ENCODE measurements around the gene GNPDA1.

The GNPDA1 gene

GRCh38 chr5:142023836-142024235, 11.0 kb upstream of the GNPDA1 start:
- DNase-seq (ENCODE audit: low read depth in 3 of 3) = no peak

GRCh38 chr5:142020122-142020659, 7.4 kb upstream of the GNPDA1 start:
- DNase-seq (ENCODE audit: low read depth in 3 of 3) = no peak

- DNase-seq (ENCODE audit: low read depth in 3 of 3) = no peak
These were observed 5.1 kb upstream of the GNPDA1 start for GRCh38 chr5:142017832-142018427.

- DNase-seq (ENCODE audit: low read depth in 3 of 3) = peak in 2 of 3 experiments; percentile 46 to 51
These were observed 3.7 kb upstream of the GNPDA1 start for GRCh38 chr5:142016556-142016955.

GRCh38 chr5:142015781-142016533, 3.1 kb upstream of the GNPDA1 start:
- peak in 1 of 3 experiments; percentile 33 for DNase-seq (ENCODE audit: low read depth in 3 of 3)

- DNase-seq (ENCODE audit: low read depth in 3 of 3) = peak in 2 of 3 experiments; percentile 52 to 62
These were observed 2.2 kb upstream of the GNPDA1 start for GRCh38 chr5:142014911-142015584.

GRCh38 chr5:142013734-142014521, 1.1 kb upstream of the GNPDA1 start:
- no peak for DNase-seq (ENCODE audit: low read depth in 3 of 3)

GRCh38 chr5:142012186-142012785, 541 bp downstream of the GNPDA1 start:
- DNase-seq (ENCODE audit: low read depth in 3 of 3) = peak in 2 of 3 experiments; percentile 35 to 75

- DNase-seq (ENCODE audit: low read depth in 3 of 3) = no peak
These were observed 1.1 kb downstream of the GNPDA1 start for GRCh38 chr5:142011572-142012185.

GRCh38 chr5:142009886-142010285, 2.9 kb downstream of the GNPDA1 start:
- DNase-seq (ENCODE audit: low read depth in 3 of 3) = no peak

GRCh38 chr5:142008813-142009212, 4.0 kb downstream of the GNPDA1 start:
- DNase-seq (ENCODE audit: low read depth in 3 of 3) = no peak

- no peak for DNase-seq (ENCODE audit: low read depth in 3 of 3)
These were observed 5.6 kb downstream of the GNPDA1 start for GRCh38 chr5:142007237-142007544.

GRCh38 chr5:142006363-142007236, 6.2 kb downstream of the GNPDA1 start:
- DNase-seq (ENCODE audit: low read depth in 3 of 3) = no peak

GRCh38 chr5:142003266-142003800, 9.5 kb downstream of the GNPDA1 start:
- no peak for DNase-seq (ENCODE audit: low read depth in 3 of 3)

GRCh38 chr5:142000704-142001484, 11.9 kb downstream of the GNPDA1 start:
- DNase-seq (ENCODE audit: low read depth in 3 of 3) = no peak

GRCh38 chr5:142000173-142000572, 12.7 kb downstream of the GNPDA1 start:
- no peak for DNase-seq (ENCODE audit: low read depth in 3 of 3)

- no peak for DNase-seq (ENCODE audit: low read depth in 3 of 3)
These were observed 15.4 kb downstream of the GNPDA1 start for GRCh38 chr5:141997358-141997960.

GRCh38 chr5:141995656-141996055, 17.2 kb downstream of the GNPDA1 start:
- DNase-seq (ENCODE audit: low read depth in 3 of 3) = no peak

Data from stimulated activated CD4-positive, alpha-beta T cell treated with anti-CD3 and anti-CD28 coated beads, TNF-alpha, amount 100 ng/mL, for 24 hours (primary cell).